OCI-LY1 (cell line): ENCODE measurements around the gene ASIP.

Experiments
- H2AFZ ChIP-seq: fragments of 200-600 bp; sonication (generic), shearing (Covaris generic); 2 replicates; pipeline ENCODE4 v1.6.0; 2014; ENCODE audit warnings: antibody characterized with exemption, mild to moderate bottlenecking, low read length
- H3F3A ChIP-seq: fragments of 200-600 bp; sonication (generic), shearing (Covaris generic); 2 replicates; pipeline ENCODE4 v1.6.0; 2014; ENCODE audit warnings: mild to moderate bottlenecking, antibody characterized with exemption, low read length, moderate library complexity; ENCODE audit not compliant: insufficient read depth
- H3K27ac ChIP-seq: fragments of 200-600 bp; sonication (generic); 2 replicates; pipeline ENCODE4 v1.5.1; 2014; ENCODE audit warnings: low read length, mixed run types, mild to moderate bottlenecking, low read depth; ENCODE audit not compliant: poor library complexity, severe bottlenecking
- H3K27me3 ChIP-seq: fragments of 200-600 bp; sonication (generic); 2 replicates; pipeline ENCODE4 v1.6.0; 2014; ENCODE audit warnings: antibody characterized with exemption, mild to moderate bottlenecking, low read length, moderate library complexity; ENCODE audit not compliant: insufficient read depth
- H3K36me3 ChIP-seq: fragments of 200-600 bp; sonication (generic); 2 replicates; pipeline ENCODE4 v1.6.1; 2014; ENCODE audit warnings: mild to moderate bottlenecking, antibody characterized with exemption, low read length, moderate library complexity, mixed read lengths; ENCODE audit not compliant: insufficient read depth
- H3K4me1 ChIP-seq: fragments of 200-600 bp; sonication (generic); 2 replicates; pipeline ENCODE4 v1.5.1; 2014; ENCODE audit warnings: mild to moderate bottlenecking, low read length, moderate library complexity; ENCODE audit not compliant: insufficient read depth, severe bottlenecking
- H3K4me2 ChIP-seq: fragments of 200-600 bp; sonication (generic), shearing (Covaris generic); 2 replicates; pipeline ENCODE4 v1.6.1; 2014; ENCODE audit warnings: low read length
- H3K4me3 ChIP-seq: fragments of 200-600 bp; sonication (generic); 2 replicates; pipeline ENCODE4 v1.5.1; 2014; ENCODE audit warnings: low read length, low read depth, mild to moderate bottlenecking, mixed read lengths; ENCODE audit not compliant: poor library complexity, severe bottlenecking
- H3K79me2 ChIP-seq: fragments of 200-600 bp; shearing (Covaris generic); 2 replicates; pipeline ENCODE4 v1.6.1; 2016; ENCODE audit warnings: mixed run types, low read length, mixed read lengths; ENCODE audit not compliant: insufficient read depth
- H3K9ac ChIP-seq: fragments of 200-600 bp; sonication (generic), shearing (Covaris generic); 2 replicates; pipeline ENCODE4 v1.6.1; 2014; ENCODE audit warnings: mild to moderate bottlenecking, low read length, mixed read lengths
- H3K9me2 ChIP-seq: fragments of 200-600 bp; sonication (generic), shearing (Covaris generic); 2 replicates; pipeline ENCODE4 v1.6.1; 2014; ENCODE audit warnings: low read depth, mild to moderate bottlenecking, low read length, mixed read lengths
- H3K9me3 ChIP-seq: fragments of 200-600 bp; shearing (Covaris generic); 2 replicates; pipeline ENCODE4 v1.6.1; 2014; ENCODE audit warnings: low read length, mixed read lengths
- H4K20me1 ChIP-seq: fragments of 200-600 bp; sonication (generic), shearing (Covaris generic); 2 replicates; pipeline ENCODE4 v1.6.0; 2016; ENCODE audit warnings: mild to moderate bottlenecking, low read length; ENCODE audit not compliant: insufficient read depth
- EZH2 ChIP-seq: fragments of 200-600 bp; sonication (generic), shearing (Covaris generic); IDR thresholded peaks from 2 replicates; pipeline ENCODE4 v1.8.0; 2017; ENCODE audit warnings: borderline replicate concordance, mixed run types, mild to moderate bottlenecking, antibody characterized with exemption, low read length, moderate library complexity, mixed read lengths
- TF ChIP-seq, protein P1 (sequence below): fragments of 200-600 bp; sonication (generic), shearing (Covaris generic); IDR thresholded peaks from 2 replicates; pipeline ENCODE4 v1.5.1; 2017; ENCODE audit warnings: mild to moderate bottlenecking, antibody characterized with exemption, low read length, moderate library complexity, mixed read lengths

Gene ASIP

DNA sequence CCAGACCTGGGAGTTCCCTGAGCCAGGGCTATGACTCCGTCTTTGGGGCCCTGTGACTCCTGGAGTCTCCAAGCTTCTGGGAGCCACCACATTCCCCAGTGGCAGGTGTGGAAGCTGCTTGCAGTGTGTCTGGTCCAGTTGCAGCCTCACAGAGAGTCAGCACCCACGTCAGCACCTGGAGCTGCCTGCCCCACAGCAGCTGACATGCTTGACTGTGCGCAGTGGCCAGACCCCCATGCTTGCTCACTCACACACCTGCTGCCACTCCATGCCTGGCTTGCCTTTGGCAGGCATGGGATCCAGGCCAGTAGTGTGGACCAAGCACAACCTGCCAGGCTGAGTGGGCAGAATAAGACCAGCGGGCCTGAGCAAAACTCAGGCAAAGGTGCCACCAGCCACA lies 31.0 kb upstream of the ASIP start:
- no peaks in the 10 kb centered on the region for H3F3A ChIP-seq
- H3K4me1 ChIP-seq = no peaks in the 10 kb centered on the region
- H3K27ac ChIP-seq = no peak overlapping the region
- H3K79me2 ChIP-seq = no peaks in the 10 kb centered on the region
- H3K36me3 ChIP-seq = no peaks in the 10 kb centered on the region; the same call in 1 of the 2 replicates
- H3K4me2 ChIP-seq = no peak overlapping the region
- no peaks in the 10 kb centered on the region for H4K20me1 ChIP-seq
- H3K9ac ChIP-seq = no peak overlapping the region
- H3K9me3 ChIP-seq = peaks cover 9% of the 10 kb centered on the region
- no peak overlapping the region for H3K4me3 ChIP-seq
- H3K9me2 ChIP-seq = no peaks in the 10 kb centered on the region
- no peaks in the 10 kb centered on the region; the same call in 1 of the 2 replicates for H3K27me3 ChIP-seq
- no peak overlapping the region for H2AFZ ChIP-seq
- TF ChIP-seq, protein P1, sequence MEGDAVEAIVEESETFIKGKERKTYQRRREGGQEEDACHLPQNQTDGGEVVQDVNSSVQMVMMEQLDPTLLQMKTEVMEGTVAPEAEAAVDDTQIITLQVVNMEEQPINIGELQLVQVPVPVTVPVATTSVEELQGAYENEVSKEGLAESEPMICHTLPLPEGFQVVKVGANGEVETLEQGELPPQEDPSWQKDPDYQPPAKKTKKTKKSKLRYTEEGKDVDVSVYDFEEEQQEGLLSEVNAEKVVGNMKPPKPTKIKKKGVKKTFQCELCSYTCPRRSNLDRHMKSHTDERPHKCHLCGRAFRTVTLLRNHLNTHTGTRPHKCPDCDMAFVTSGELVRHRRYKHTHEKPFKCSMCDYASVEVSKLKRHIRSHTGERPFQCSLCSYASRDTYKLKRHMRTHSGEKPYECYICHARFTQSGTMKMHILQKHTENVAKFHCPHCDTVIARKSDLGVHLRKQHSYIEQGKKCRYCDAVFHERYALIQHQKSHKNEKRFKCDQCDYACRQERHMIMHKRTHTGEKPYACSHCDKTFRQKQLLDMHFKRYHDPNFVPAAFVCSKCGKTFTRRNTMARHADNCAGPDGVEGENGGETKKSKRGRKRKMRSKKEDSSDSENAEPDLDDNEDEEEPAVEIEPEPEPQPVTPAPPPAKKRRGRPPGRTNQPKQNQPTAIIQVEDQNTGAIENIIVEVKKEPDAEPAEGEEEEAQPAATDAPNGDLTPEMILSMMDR = no peak
- TF ChIP-seq EZH2 = no peak

DNA sequence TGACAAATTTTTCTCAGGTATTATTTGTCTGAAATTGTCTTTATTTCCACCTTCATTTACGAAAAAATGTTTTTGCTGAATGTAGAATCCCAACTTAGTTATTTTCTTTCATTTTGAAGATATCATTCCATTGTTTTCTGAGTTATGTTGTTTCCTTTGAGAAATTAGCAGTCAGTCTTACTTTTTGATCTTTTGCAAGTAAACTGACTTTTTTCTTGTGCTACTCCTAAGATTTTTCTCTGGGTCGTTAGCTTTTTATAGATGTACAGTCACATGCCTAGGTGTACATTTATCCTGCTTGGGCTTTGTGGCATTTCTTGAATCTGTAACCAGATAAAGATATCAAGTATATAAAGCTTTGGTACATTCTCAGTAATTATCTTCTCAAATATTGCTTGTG lies 29.6 kb upstream of the ASIP start:
- H3K4me3 ChIP-seq = no peak overlapping the region
- no peak overlapping the region for H2AFZ ChIP-seq
- no peaks in the 10 kb centered on the region for H4K20me1 ChIP-seq
- H3K27ac ChIP-seq = no peak overlapping the region
- H3K27me3 ChIP-seq = no peaks in the 10 kb centered on the region; the same call in 1 of the 2 replicates
- TF ChIP-seq, protein P1 = no peak
- TF ChIP-seq EZH2 = no peak
- H3K79me2 ChIP-seq = no peaks in the 10 kb centered on the region
- no peaks in the 10 kb centered on the region for H3K9me2 ChIP-seq
- H3K36me3 ChIP-seq = no peaks in the 10 kb centered on the region; the same call in 1 of the 2 replicates
- H3K9me3 ChIP-seq = peaks cover 9% of the 10 kb centered on the region
- no peaks in the 10 kb centered on the region for H3K4me1 ChIP-seq
- no peak overlapping the region for H3K9ac ChIP-seq
- H3K4me2 ChIP-seq = no peak overlapping the region
- no peaks in the 10 kb centered on the region for H3F3A ChIP-seq

DNA sequence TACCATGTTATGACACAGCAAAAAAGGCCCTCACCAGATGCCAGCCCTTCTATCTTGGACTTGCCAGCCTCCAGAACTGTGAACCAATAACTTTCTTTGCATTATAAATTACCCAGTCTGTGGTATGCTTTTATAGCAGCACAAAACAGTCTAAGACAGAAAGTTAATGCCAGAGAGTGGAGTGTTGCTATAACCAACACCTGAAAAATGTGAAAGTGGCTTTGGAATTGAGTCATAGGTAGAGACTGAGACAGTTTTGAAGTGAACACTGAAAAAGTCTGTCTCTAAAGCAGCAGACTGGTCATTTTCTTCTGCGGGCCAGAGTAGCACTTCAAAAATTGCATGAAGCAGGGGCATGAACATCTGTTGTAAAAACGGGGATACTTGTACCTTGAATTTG lies 28.0 kb upstream of the ASIP start:
- Histone ChIP-seq H3K9ac (no peak overlapping the region), H3K79me2 (no peaks in the 10 kb centered on the region), H3K27ac (no peak overlapping the region), H4K20me1 (no peaks in the 10 kb centered on the region), H3K4me2 (no peak overlapping the region), H2AFZ (no peak overlapping the region), H3F3A (no peaks in the 10 kb centered on the region), H3K36me3 (no peaks in the 10 kb centered on the region; the same call in 1 of the 2 replicates), H3K4me1 (no peaks in the 10 kb centered on the region), H3K4me3 (no peak overlapping the region), H3K27me3 (no peaks in the 10 kb centered on the region; the same call in 1 of the 2 replicates), H3K9me2 (no peaks in the 10 kb centered on the region), H3K9me3 (peaks cover 7% of the 10 kb centered on the region)
- no peak for TF ChIP-seq EZH2
- TF ChIP-seq, protein P1 = no peak
